SK-N-SH (cell line): Measurements from ENCODE around the gene NCKAP5.

Experiments used
- EP300 ChIP-seq, 2 experiments: IDR thresholded peaks; 2 replicates each; pipeline versions ENCODE4 v1.4.0 to v1.6.1; 2012; ENCODE audit warnings: borderline replicate concordance in 1 of 2, low read depth in 1 of 2, low read length in 1 of 2
- TF ChIP-seq, protein P1 (sequence below): fragments of 200-600 bp; sonication (generic); IDR thresholded peaks from 2 replicates; pipeline ENCODE4 v1.6.1; 2017; ENCODE audit warnings: antibody characterized with exemption, mild to moderate bottlenecking, moderate library complexity

DNA sequence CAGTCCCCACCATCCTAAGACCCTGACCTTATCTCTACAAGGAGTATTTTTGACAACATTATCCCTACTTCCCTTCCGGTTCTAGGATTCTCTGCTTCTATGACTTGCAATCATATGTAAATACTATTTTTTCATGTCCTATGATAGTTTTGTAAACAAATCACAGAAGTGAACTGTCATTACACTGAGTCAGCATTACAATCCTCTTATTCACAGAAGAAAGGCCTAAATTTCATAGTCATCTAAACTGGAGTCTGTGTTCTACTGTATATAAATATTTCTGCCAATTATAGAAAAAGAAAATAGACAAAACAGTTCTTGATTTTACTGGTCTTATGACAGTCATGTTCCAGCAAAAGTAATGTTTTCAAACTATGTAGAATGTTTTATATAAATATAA, 265.1 kb downstream of the NCKAP5 start:
- TF ChIP-seq EP300 (IDR thresholded peaks at IDR 0.05; ENCODE audit: borderline replicate concordance in 1 of 2, low read depth in 1 of 2, low read length in 1 of 2), result no peak
- TF ChIP-seq, protein P1, sequence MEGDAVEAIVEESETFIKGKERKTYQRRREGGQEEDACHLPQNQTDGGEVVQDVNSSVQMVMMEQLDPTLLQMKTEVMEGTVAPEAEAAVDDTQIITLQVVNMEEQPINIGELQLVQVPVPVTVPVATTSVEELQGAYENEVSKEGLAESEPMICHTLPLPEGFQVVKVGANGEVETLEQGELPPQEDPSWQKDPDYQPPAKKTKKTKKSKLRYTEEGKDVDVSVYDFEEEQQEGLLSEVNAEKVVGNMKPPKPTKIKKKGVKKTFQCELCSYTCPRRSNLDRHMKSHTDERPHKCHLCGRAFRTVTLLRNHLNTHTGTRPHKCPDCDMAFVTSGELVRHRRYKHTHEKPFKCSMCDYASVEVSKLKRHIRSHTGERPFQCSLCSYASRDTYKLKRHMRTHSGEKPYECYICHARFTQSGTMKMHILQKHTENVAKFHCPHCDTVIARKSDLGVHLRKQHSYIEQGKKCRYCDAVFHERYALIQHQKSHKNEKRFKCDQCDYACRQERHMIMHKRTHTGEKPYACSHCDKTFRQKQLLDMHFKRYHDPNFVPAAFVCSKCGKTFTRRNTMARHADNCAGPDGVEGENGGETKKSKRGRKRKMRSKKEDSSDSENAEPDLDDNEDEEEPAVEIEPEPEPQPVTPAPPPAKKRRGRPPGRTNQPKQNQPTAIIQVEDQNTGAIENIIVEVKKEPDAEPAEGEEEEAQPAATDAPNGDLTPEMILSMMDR, result no peak
